ENCODE data around the gene PAPPA2.

The PAPPA2 gene

GRCh38 chr1:176820391-176821031 lies 357.5 kb downstream of the PAPPA2 start:
- TF ChIP-seq CTCF (IDR thresholded peaks at IDR 0.05; ENCODE audit: low read depth, low read length), result no peak
- DNase-seq (ENCODE audit: extremely low read depth, low read depth), result no peak

- no peak for DNase-seq (ENCODE audit: extremely low read depth, low read depth)
- TF ChIP-seq CTCF (IDR thresholded peaks at IDR 0.05; ENCODE audit: low read depth, low read length), result no peak
These were observed 363.3 kb downstream of the PAPPA2 start for GRCh38 chr1:176826265-176826664.

GRCh38 chr1:176829261-176829660 lies 366.3 kb downstream of the PAPPA2 start:
- no peak for TF ChIP-seq CTCF (IDR thresholded peaks at IDR 0.05; ENCODE audit: low read depth, low read length)
- no peak for DNase-seq (ENCODE audit: extremely low read depth, low read depth)

GRCh38 chr1:176831150-176831549 lies 368.2 kb downstream of the PAPPA2 start:
- no peak for DNase-seq (ENCODE audit: extremely low read depth, low read depth)
- TF ChIP-seq CTCF (IDR thresholded peaks at IDR 0.05; ENCODE audit: low read depth, low read length), result no peak

- no peak for TF ChIP-seq CTCF (IDR thresholded peaks at IDR 0.05; ENCODE audit: low read depth, low read length)
- DNase-seq (ENCODE audit: extremely low read depth, low read depth), result no peak
These were observed 374.7 kb downstream of the PAPPA2 start for GRCh38 chr1:176837708-176838107.

GRCh38 chr1:176838276-176838995 lies 375.5 kb downstream of the PAPPA2 start:
- no peak for TF ChIP-seq CTCF (IDR thresholded peaks at IDR 0.05; ENCODE audit: low read depth, low read length)

GRCh38 chr1:176839216-176839615 lies 376.2 kb downstream of the PAPPA2 start:
- no peak for DNase-seq (ENCODE audit: extremely low read depth, low read depth)
- TF ChIP-seq CTCF (IDR thresholded peaks at IDR 0.05; ENCODE audit: low read depth, low read length), result no peak

More at GRCh38 chr1:176838276-176838995, 375.5 kb downstream of the PAPPA2 start:
- no peak for DNase-seq (ENCODE audit: extremely low read depth, low read depth)

Data from AG09319 (cell line).